HG03103 (cell line): ENCODE data around the gene HAUS7.

Experiments used
- ATAC-seq: cut with Tn5 transposase; IDR thresholded peaks from one replicate; pipeline ENCODE4 v1.9.1; 2021; ENCODE audit warnings: low read depth; ENCODE audit not compliant: unreplicated experiment

HAUS7 gene

DNA sequence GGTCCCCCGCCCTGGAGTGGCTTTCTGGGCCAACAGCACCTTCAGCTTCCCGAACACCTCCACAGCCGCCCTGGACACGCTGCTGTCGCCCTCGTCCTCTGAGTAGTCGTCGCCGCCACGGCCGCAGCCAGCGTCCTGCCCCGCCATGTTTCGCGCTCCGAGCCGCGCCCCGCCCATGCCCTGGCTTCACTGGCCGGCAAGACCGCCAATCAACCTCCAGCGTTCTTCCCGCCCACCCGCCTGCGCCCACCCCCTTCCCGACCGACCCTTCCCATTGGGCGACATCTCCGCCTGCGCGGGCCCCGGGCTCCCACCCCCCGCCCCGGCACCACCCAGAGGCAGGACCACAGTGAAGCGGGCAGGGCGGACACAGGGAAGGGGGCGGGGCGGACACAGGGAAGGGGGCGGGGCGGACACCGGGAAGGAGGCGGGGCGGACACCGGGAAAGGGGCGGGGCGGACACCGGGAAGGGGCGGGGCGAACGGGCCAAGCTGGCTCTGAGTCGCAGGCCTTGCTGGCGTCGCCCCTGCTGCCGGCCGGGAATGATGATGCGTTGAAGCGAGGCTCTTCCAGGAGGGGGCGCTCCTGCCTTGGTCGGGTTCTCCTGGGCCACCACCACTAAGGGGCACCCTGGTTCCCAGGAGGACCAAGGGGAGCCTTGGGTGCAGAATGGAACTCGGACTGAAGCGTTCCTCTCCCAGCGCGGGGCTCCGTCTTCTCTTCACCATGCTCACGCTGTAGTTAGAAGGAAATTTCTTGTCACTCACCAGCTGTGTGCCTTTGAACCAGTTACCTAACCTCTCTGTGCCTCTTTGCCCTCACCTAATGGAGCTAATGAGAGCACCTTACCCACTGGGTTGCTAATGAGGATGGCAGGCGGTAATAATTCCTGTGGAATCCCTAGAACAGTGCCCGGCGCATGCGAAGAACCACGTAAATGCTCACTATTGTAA is at the start of gene HAUS7:
Gene HAUS7, minus strand, starts transcription at position 166 of the 953 bp plus-strand sequence. Its CDS starts 19 bp downstream, at position 147.
- peak; percentile 87 for ATAC-seq

DNA sequence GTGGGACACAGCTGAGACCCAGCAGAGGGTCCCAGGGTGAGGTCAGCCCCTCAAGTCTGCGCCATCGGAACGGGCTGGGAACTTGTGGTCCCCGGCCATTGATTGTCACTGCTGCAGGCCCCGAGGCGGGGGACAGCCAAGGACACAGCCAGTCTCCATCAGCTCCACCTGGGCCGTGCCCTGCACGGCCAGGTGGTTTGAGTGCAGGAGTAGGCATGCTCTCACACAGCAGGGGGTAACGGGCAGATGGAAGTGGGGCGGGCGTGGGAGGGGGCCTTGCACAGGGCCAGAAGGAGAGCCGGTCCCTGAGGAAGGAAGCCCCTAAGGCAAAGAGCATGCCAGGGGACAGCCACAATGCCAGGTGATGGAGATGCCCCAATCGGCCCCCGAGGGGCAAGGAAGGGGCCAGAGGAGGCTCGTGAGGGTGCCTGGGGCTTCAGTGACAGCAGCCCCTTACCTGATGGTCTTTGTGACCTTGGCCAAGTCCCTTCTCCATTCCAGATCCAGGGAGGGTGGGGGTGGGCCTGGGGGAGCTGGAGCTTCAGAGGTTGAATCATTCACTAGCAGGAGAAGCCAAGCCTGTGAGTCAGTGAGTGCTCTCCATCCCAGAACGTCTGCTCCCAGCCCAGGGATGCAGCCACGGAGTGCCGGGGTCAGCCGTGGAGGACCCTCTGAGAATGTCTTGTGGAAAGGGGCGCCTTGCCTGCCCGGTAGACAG is 49.4 kb upstream of the HAUS7 start:
- no peak for ATAC-seq

DNA sequence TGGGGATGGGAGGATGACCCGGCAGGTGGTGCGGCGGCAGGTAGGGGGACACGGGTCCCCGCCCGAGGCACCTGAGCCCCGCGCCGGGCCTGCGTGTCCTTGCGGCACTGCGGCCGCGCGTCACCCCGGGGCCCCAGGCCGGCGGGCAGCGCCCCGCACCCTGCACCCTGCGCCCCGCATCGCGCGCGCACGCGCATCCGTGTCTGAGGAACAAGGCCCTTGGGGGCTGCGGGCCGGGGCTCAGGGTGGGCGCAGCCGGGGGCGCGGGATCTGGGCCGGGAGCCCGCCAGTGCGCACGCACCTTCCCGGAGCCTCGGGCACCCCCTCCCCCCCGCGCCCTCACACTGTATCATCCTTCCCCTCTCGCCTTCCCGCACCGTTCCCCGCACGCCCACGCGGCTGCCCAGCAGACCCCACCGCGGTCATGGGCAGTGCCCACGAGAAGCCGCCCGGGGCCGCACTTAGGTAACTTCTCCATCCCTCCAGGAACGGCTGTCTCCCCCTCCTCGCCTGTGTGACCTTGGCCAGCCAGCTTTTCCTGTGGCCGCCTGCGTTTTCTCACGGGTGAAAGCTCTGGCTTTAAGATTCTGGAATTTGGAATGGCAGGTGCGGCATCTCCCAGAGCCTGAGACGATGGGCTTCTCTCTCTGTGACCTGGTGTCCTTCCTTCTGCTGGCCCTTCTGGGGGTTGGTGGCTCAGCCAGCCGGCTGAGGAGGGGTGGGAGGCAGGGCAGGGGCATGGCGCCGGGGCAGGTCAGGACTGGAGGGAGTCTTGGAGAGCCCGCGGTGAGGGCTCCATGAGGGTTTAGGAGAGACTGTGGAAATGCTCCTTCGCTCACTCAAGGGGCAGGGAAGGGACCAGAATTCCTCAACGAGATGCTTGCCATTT is 47.8 kb upstream of the HAUS7 start:
- no peak for ATAC-seq

DNA sequence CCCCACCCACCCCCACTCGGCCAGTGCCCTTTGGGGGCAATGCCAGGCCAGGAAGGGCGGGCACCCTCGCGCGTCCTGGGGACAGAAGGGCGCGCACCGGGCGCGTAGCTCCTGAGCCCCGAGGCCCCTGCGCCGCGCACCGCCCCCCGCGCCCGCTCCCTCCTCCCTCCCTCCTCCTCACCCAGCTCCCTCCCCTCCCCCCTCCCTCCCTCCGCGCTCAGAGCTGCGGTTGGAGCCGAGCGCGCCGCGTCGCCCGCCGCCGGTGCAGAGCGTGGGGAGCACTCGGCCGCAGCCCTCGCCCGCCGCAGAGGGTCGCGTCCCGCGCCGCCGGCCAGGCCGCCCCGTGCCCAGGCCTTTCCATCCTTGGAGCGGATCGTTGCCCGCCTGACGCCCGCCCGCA is 47.0 kb upstream of the HAUS7 start, which contains the start of gene ATP2B3:
Gene ATP2B3, plus strand, starts transcription at position 220 of the 400 bp plus-strand sequence. CDS start 18,606 bp downstream, outside the sequence.
- ATAC-seq, result no peak

DNA sequence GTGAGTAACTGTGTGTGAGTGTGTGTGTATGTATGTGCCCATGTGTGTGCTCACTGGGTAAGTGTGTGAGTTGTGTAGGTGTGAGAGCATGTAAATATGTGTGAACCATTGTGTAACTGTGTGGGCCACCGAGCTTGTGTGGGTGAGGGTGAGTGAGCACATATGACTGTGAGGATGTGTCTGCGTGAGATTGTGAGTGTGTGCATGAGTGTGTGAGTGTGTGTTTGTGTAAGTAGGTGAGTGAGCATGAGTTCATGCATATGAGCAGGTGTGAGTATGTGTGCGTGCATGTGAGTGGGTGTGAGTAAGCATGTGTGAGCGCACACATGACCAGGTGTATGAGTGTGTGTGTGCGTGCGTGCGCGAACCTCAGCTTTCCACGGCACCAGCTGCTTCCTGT is 45.7 kb upstream of the HAUS7 start:
- no peak for ATAC-seq

DNA sequence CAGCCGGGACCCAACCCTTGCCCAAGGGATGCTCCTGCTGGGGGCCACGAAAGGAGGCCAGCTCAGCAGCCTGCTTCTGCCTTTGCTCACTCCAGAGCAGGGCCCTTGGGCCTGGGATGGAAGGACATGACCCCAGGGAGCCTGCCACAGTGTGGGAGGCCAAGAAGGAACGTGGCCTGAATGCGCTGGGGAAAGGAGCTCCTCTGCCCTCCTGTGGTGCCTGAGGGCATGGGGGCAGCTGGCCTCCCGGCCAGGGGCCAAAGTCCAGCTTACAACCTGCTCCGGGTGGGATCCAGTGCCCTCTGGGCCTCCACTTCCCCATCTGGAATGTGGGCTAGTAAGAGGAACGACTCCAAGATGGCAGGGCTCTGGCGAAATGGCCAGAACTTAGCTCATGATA is 45.1 kb upstream of the HAUS7 start:
- no peak for ATAC-seq

DNA sequence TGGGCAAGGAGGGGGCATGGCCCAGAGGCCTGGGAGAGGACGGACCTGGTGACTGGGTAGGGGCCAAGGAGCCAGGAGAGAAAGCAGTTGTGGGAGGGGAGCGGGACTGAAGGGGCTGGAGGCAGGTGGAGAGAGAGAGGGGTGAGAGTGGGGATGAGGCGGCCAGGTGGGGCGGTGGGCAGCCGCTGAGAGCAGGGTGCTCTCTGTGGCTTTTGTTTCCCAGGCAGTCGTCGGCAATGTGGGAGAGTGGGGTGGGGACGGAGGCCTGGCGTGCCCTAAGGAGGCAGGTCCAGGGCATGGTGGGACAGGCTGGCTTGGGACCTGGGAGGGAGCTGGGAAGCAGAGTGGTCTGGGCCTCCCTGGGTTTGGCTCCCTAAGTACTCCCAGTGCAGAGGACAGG is 43.9 kb upstream of the HAUS7 start:
- no peak for ATAC-seq

DNA sequence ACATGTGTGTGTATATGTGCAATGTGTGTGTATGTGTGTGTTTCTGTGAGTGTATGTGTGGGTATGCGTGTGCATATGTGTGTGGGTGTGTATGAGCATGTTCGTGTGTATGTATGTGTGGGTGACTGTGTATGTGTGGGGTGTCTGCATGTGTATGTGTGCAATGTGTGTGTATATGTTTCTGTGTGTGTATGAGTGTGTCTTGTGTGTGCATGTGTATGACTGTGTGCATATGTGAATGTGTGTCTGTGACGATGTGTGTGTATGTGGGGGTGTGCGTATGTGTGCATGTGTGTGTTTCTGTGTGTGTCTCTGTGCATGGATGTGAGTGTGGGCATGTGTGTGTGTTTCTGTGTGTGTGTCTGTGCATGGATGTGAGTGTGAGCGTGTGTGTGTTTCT is 42.9 kb upstream of the HAUS7 start:
- no peak for ATAC-seq

DNA sequence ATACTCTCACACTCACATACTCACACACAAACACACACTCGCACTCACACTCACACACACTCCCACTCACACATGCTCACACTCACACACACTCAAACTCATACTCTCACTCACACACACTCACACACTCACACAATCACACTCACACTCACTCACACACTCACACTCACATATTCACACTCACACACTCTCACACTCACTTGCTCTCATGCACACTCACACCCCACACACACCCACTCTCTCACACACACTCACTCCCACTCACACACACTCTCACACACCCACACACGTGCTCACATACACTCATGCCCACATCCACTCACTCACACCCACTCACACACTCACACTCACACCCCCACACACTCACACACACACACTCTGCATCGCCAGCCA is 42.1 kb upstream of the HAUS7 start:
- no peak for ATAC-seq

DNA sequence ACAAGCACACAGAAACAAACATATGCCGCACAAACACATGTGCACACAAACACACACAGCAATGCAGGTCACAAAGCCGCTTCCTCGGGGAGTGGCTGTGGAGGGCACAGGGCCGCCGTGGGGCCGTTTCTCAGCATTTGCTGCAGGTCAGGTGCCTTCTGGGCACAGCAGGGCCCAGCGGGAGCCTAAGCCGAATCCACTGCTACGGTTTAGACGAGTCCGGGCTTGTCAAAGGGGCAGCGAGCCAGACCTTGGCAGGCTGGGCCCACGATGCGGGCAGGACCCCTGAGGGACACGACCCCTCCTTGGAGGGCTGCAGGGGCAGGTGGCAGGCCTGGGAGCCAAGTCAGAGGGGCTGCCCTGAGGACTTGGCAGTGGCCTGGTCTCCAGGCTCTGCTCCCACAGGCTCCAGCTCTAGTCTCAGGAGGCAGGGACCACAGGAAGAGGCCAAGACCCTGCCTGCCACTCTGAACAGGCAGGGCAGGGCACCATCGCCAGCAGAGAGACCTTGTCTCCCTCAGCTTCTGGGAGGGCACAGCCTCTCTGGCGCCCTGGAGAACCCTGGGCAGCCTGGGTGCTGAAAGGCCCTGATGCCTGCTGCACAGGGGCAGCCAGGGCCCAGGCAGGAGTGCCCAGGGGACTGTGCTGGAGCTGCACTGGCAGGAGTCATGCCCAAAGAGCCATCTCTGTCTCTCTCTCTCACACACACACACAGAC is 41.6 kb upstream of the HAUS7 start:
- ATAC-seq, result no peak

DNA sequence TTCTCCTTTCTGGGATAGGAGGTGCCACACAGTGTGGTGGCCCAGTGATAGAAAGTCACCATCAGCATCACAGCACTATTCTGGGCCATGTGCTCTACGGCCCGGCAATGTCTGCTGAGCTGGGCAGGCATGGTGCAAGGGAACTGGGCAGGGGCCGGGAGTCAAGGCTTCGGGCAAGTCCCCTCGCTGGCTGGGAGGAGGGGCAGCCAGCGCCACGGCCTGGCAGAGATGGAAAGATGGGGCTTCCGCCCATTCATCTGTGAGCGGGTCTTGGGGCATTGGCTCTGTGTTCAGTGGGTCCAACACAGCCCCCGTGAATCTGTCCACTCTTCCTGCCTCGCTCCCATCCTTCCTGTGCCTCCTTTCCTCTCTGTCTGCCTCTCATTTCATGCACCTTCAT is 40.0 kb upstream of the HAUS7 start:
- ATAC-seq, result no peak

DNA sequence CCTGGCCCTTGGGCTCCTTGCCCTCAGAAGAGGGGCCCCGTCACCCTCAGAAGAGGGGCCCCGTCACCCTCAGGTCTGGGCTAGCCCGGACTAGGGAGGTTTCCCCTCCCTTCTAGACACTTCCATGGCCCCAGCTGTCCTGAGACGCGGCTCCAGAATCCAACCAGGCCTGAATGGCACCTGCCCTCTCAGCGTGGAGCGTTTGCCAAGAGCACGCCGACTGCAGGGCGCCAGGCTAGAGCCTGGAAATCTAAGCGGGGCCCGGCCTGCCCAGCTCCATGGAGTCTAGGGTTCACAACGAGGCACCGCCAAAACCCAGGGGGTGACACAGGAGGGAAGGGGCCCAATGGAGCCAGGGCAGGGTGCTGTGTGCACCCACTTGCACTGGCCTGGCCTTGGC is 39.2 kb upstream of the HAUS7 start:
- no peak for ATAC-seq

DNA sequence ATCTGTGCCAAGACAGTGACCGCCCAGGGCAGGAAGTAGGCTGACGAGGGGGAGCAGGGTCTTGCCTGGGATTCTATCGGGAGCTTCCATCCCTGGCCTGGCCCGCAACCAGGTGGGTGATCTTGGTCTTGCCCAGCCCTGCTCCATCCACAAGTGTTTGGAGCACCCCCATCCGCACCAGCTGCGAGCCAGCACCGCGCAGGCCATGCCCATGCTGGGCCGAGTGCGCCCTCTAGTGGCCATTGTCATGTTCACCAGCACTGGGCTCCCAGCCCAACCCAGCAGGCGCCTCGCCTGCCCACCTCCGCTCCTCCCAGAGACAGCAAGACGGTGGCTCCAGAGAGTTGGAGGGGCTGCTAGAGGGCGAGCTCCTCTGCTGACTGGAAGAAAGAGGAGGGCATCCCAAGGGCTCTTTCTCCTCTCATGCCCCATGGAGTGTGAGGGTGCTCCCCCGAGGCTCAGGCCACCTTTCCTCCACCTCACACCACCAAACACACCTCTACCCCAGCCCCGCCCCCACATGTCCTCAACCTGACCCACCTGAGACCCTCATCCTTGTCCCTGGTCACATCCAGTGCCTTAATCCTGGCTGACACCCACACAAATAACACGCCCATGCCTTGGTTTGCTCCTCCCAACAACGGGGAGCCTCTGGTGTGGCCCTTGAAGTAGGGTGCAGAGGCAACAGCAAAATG is 37.3 kb upstream of the HAUS7 start:
- ATAC-seq, result peak; percentile 96

DNA sequence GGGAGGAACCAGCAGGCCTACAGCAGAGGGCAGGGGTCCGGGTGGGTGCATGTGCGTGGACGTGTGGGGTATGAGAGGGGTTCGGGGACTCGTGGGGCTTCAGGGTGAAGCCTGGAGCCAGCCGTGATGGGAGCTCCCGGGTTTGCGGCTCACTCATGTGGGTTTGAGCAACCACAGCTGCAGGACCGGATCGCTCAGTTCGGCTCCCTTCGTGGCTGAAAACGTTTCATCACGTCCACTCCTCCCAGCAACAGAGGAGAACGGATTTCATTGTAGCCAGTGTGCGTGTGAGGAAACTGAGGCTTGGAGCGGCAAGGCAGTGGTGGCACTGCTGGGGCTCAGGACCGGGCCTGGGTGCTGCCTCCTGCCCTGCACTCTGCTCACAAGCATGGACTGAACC is 35.0 kb upstream of the HAUS7 start:
- ATAC-seq, result no peak

DNA sequence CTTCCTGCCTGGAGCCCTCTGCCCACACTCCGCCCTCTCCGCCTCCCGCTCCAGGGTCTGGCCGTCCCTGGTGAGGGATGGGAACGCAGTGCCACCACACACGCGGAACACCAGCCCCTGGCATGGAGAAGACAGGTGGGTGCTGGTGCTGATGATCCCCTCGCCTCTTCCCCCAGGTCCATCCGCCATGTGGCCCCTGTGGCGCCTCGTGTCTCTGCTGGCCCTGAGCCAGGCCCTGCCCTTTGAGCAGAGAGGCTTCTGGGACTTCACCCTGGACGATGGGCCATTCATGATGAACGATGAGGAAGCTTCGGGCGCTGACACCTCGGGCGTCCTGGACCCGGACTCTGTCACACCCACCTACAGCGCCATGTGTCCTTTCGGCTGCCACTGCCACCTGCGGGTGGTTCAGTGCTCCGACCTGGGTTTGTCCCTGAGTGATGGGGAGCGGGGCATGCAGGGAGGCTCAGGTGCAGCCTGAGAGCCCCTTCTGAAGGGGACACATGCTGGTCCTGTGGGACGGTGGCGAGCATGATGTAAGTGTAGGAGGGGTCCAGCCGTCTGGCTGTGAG is 34.2 kb upstream of the HAUS7 start:
- no peak for ATAC-seq

DNA sequence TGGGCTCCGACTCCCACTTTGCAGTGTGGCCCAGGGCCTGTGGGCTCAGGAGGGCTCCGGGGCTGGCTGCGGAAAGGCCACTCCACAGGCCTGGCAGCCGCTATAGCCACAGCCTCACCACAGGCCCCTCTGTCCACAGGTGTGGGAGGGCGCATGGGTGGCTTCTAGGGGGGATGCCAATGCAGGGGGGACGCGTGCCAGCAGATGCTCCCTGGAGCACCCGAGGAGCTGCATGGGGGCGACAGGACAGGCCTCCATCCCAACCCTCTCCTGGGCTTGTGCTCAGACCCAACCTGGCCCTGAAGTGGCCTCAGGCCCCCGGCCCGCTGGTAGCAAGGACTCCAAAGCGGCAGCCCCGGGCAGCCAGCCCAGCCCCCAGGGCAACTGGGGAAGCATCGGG is 32.4 kb upstream of the HAUS7 start:
- no peak for ATAC-seq

DNA sequence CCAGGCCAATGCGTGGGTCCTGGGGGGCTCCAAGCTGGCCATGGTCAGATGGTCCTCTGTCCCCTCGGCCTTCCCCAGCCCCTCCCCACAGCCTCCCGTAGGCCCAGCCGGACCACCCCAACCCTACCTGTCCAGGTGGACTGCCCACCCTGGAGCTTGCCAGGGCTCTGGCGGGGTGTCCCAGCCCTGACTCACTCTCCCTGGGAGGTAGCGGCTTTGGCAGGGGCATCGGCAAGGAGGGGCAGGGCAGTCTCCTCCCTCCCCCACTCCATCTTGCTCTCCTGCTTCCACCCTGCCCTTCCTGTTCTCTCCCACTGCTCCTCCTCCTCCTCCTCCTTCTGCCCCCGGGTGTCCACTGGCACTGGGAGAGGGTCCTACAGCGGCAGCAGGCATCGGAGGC is 31.8 kb upstream of the HAUS7 start:
- no peak for ATAC-seq

DNA sequence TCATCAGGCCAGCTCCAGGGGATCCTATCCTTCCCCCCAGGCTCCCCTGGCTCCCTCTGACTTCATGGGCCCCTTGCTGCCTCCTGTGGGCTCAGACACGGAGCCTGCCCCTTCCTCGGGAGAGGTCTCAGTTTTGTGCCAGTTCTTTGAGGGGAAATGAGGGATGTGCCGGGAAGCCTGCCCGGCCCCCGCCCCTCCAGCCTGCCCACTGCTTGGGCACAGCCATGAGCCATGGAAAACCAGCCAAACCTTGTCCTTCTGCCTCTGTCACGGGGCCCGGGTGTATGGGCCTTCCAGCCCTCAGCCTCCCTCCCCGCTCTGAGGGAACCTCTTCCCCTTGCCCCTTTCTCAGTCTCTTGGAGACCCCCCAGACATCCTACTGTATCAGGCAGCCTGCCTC is 31.2 kb upstream of the HAUS7 start:
- no peak for ATAC-seq

DNA sequence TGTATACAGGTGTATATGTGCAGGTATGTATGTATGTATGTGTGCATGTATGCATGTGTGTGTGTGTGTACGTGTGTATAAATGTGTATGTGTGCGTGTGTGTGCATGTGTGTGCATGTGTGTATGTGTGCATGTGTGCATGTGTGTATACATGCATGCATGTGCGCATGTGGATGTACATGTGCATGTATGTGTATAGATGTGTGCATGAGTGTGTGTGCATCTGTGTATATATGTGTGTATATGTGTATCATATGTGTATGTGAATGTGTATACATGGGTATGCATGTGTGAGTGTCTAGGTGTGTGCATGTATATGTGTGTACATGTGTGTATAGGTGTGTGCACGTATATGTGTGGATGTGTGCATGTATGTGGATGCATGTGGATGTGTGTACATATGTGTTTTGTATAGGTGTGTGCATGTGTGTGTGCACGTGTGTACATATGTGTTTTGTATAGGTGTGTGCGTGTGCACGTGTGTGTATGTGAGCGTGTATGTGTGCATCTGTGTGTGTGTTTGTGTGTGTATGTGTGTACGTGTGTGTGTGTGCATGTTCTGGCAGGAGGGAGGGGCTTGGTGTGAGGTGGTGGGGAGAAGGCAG is 30.4 kb upstream of the HAUS7 start:
- ATAC-seq, result no peak
